ENCODE measurements around the gene SYCE3. TPM values are rescaled to one million over a fixed set of nuclear protein-coding genes. Genes with fewer than 3 reads are reported as not detected.

Gene SYCE3
- 0.22 to 0.37 TPM (median 0.29 TPM) in 3 of 5 replicates, not detected in the others for total RNA-seq (2022; extraction: Qiagen RNA extraction)

GRCh38 chr22:50562523-50563412 is at the start of gene SYCE3:
TSS of gene SYCE3 (minus strand) at chr22:50562919. CDS start at chr22:50556405, 6,514 bp downstream.

GRCh38 chr22:50600538-50600937 is 37.8 kb upstream of the SYCE3 start, which contains the start of gene MAPK8IP2:
TSS of gene MAPK8IP2 (plus strand) at chr22:50600793. CDS start at chr22:50600819, 26 bp downstream.

GRCh38 chr22:50582493-50583293 is 20.0 kb upstream of the SYCE3 start, which contains the start of gene CHKB:
TSS of gene CHKB (minus strand) at chr22:50582849. CDS start at chr22:50582781, 68 bp downstream.

GRCh38 chr22:50577987-50578775 is 15.5 kb upstream of the SYCE3 start, which contains the start of gene CPT1B:
TSS of gene CPT1B (minus strand) at chr22:50578427. CDS start at chr22:50577915, 512 bp downstream.

GRCh38 chr22:50545522-50546325 is 17.0 kb downstream of the SYCE3 start, which contains the start of gene KLHDC7B:
TSS of gene KLHDC7B (plus strand) at chr22:50545899. CDS start at chr22:50546244, 345 bp downstream.

GRCh38 chr22:50529897-50530579 is 32.7 kb downstream of the SYCE3 start, which contains the start of gene TYMP:
TSS of gene TYMP (minus strand) at chr22:50530012. CDS start at chr22:50529709, 303 bp downstream.

GRCh38 chr22:50525104-50525857 is 37.4 kb downstream of the SYCE3 start, which contains the start of gene SCO2:
TSS of gene SCO2 (minus strand) at chr22:50525598. CDS start at chr22:50524411, 1,187 bp downstream.

GRCh38 chr22:50507991-50508884 is 54.5 kb downstream of the SYCE3 start, which contains the start of gene NCAPH2:
TSS of gene NCAPH2 (plus strand) at chr22:50508224. CDS start at chr22:50508338, 114 bp downstream.

GRCh38 chr22:50507421-50507990 is 55.2 kb downstream of the SYCE3 start, which contains the start of gene LMF2:
TSS of gene LMF2 (minus strand) at chr22:50507702. CDS start at chr22:50507675, 27 bp downstream.

Other genes starting within 250 kb of the SYCE3 start
- 2.4 to 3.6 TPM (median 3.2 TPM) in 5 replicates for gene DENND6B, start 235.9 kb downstream of the SYCE3 start, total RNA-seq (2022; extraction: Qiagen RNA extraction)
- gene PPP6R2, start 219.6 kb downstream of the SYCE3 start, total RNA-seq (2022; extraction: Qiagen RNA extraction): 9.9 to 13.3 TPM (median 12.8 TPM) in 5 replicates
- gene SBF1, start 87.9 kb downstream of the SYCE3 start, total RNA-seq (2022; extraction: Qiagen RNA extraction): 19.2 to 26.3 TPM (median 23.1 TPM) in 5 replicates
- gene ADM2, start 81.4 kb downstream of the SYCE3 start, total RNA-seq (2022; extraction: Qiagen RNA extraction): 0.41 to 0.63 TPM (median 0.57 TPM) in 5 replicates
- 0.05 TPM in 1 of 5 replicates, not detected in the others for gene MIOX, start 76.1 kb downstream of the SYCE3 start, total RNA-seq (2022; extraction: Qiagen RNA extraction)
- gene LMF2, start 55.2 kb downstream of the SYCE3 start, total RNA-seq (2022; extraction: Qiagen RNA extraction): 33.6 to 51.5 TPM (median 49.9 TPM) in 5 replicates
- 33.5 to 38.4 TPM (median 36.8 TPM) in 5 replicates for gene NCAPH2, start 54.7 kb downstream of the SYCE3 start, total RNA-seq (2022; extraction: Qiagen RNA extraction)
- 3.2 to 9.1 TPM (median 4.7 TPM) in 5 replicates for gene SCO2, start 37.3 kb downstream of the SYCE3 start, total RNA-seq (2022; extraction: Qiagen RNA extraction)
- gene TYMP, start 32.9 kb downstream of the SYCE3 start, total RNA-seq (2022; extraction: Qiagen RNA extraction): 11.7 to 19.2 TPM (median 17.9 TPM) in 5 replicates
- 0.02 to 0.03 TPM (median 0.03 TPM) in 3 of 5 replicates, not detected in the others for gene KLHDC7B, start 17.0 kb downstream of the SYCE3 start, total RNA-seq (2022; extraction: Qiagen RNA extraction)
- gene CPT1B, start 15.5 kb upstream of the SYCE3 start, total RNA-seq (2022; extraction: Qiagen RNA extraction): 5.8 to 14.7 TPM (median 12.1 TPM) in 5 replicates
- 11.6 to 20.4 TPM (median 17.8 TPM) in 5 replicates for gene CHKB, start 19.9 kb upstream of the SYCE3 start, total RNA-seq (2022; extraction: Qiagen RNA extraction)
- gene MAPK8IP2, start 37.9 kb upstream of the SYCE3 start, total RNA-seq (2022; extraction: Qiagen RNA extraction): 2.6 to 3.9 TPM (median 3.8 TPM) in 5 replicates
- 17.0 to 26.1 TPM (median 22.2 TPM) in 5 replicates for gene ARSA, start 65.2 kb upstream of the SYCE3 start, total RNA-seq (2022; extraction: Qiagen RNA extraction)
- 3.1 to 5.4 TPM (median 4.4 TPM) in 5 replicates for gene SHANK3, start 109.9 kb upstream of the SYCE3 start, total RNA-seq (2022; extraction: Qiagen RNA extraction)
- gene ACR, start 175.3 kb upstream of the SYCE3 start, total RNA-seq (2022; extraction: Qiagen RNA extraction): 0.06 to 0.08 TPM in 2 of 5 replicates, not detected in the others
- 14.7 to 19.0 TPM (median 18.6 TPM) in 5 replicates for gene RABL2B, start 220.7 kb upstream of the SYCE3 start, total RNA-seq (2022; extraction: Qiagen RNA extraction)

Data from A549 treated with AZD2906 at 1 μM for 4 hours (cell line).